ENCODE measurements around the gene ADAM12.

Gene ADAM12

GRCh38 chr10:126133906-126134656, 254.2 kb downstream of the ADAM12 start:
- no peak for DNase-seq

GRCh38 chr10:126133082-126133620, 255.1 kb downstream of the ADAM12 start:
- no peak for DNase-seq

- no peak for DNase-seq
Measured at GRCh38 chr10:126131341-126131740, 256.9 kb downstream of the ADAM12 start.

GRCh38 chr10:126130271-126130710, 258.0 kb downstream of the ADAM12 start:
- no peak for DNase-seq

DNA sequence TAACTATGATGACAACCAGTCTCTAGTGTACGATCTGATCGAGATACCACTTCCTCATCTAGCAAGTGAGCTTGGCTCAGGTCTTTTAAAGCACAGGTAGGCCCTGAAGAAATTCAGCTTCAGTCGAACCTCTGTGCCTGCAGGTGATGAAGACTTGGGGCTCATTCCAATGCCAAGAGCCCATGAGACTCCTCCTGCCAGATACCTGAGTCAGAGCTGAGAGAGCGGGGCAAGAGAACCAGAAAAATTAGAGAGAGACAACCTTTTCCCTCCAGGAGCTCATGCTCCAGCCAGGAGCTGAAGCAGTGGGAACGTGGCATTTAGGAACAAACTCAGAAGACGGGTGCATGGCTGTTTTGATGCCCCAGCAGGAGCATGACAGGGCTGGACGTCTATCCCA, 259.3 kb downstream of the ADAM12 start:
- DNase-seq, result no peak

GRCh38 chr10:126128581-126128980, 259.7 kb downstream of the ADAM12 start:
- DNase-seq, result no peak

DNA sequence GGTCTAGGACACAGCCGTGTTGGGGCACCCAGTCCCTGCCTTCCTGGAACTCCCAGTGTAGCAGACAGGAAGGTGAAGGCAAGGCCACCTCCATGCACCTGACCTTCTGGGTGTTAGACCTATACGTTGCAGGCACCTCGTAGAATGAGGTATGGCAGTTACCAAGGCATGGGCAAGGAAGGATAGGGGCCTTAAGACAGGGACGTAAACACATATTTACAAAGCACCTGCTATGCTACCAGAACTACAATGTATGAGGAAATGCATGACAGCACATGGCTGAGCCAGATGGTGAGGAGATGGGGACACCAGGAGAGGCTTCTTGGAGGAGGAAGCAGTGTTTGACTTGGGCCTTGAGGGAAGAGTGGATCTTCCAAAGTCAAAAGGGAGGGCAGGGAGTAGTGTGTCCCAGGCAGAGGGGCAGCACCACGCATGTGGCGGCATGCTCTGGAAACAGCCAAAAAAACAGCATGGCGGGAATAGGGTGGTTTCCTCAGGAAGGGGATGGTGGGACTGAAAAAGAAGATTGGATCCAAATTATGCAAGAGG, 260.7 kb downstream of the ADAM12 start:
- DNase-seq, result no peak

DNA sequence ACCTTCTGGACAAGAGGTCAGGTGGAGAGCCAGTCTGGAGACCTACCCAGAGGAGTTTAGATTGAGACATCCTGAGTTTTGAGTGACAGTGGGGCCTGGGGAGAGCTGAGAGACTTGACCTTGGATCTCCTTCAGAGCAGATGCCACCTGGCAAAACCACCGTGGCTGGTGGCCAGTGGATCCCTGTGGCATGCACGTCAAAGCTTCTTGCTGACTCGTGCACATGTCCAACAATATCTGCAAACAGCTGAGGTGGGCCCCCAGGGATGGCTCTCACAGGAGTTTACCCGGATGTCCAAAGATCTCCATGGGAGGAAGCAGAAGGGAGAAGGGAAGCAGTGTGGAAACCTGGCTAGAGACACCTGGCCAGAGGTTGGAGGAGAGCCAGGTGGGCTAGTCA, 261.4 kb downstream of the ADAM12 start:
- DNase-seq, result no peak

DNA sequence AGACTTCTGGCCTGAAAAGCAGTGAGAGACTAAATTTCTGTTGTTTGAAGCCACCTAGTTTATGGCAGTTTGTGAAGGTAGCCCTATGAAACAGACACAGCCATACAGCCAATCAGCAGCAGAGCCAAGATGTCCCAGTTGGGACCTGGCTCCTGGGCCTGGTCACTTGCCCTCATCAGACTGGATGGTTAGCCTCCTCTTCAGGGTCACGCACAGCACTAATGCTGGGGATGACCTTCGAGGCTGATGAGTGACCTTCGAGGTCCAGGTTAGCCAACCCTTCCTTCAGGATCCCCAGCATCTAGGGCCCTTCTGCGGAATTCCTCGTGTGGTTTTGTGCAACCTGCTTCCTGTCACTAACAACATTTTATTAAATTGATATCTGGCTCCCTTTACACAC, 262.3 kb downstream of the ADAM12 start:
- DNase-seq, result no peak

GRCh38 chr10:126124668-126125349, 263.5 kb downstream of the ADAM12 start:
- no peak for DNase-seq

GRCh38 chr10:126124046-126124445, 264.2 kb downstream of the ADAM12 start:
- no peak for DNase-seq

DNA sequence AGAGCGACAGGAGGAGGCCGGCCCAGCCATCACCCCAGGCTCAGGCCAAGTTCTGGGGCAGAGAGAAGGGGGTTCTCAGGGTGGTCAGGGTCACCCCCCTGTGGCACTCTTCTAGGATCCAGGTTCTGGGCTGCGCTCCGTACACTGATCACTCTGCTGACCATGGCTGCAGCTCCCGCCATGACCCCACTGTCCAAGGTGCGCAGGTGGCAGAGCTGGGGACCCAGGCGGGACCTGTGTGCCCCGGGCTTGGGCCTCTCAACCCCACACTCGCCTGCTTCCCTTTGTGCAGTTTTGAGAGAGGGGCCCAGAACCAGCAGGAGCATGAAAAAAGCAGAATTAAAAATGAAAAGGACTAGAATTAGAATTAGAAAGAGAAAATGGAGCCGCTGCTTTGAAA, 264.8 kb downstream of the ADAM12 start:
- no peak for DNase-seq

DNA sequence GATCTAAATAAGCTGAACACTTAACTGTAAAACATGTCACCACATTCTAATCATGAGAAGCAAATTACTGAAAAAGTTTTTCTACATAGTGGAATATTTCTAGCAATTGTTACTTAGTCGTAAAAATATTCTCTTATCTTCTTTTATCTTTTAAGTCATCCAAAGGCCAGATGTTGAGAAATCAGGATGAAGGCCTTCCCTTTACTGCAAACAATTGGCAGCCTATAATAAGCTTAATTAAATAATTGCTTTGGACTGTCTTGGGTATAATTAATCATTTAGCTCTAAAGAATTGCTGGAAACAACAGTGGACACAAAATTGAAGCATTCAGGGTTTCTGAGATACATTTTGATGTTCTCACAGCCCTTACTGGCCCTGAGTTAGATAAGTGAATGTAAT, 265.4 kb downstream of the ADAM12 start:
- DNase-seq, result no peak

- no peak for DNase-seq
Measured at GRCh38 chr10:126119599-126119998, 268.7 kb downstream of the ADAM12 start.

- no peak for DNase-seq
Measured at GRCh38 chr10:126118476-126118875, 269.8 kb downstream of the ADAM12 start.

DNA sequence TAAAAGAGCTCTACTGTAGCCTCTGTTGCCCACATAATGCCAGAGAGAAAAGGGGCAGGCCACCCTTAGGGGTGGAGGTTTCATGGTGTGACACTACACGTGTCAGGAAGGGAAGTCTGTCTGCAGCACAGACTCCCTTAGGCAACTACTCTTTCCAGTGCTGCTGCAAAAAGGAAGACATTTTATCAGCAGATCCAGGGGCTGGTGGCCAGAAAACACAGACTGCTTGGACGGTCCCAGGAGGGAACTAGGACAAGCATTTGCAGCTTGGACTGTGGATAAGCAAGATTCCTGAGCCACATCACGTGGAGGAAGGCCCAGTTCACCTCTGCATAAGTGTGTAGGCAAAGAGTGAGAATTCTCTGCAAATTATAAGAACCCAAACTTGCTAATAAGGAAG, 271.1 kb downstream of the ADAM12 start:
- DNase-seq, result no peak

DNA sequence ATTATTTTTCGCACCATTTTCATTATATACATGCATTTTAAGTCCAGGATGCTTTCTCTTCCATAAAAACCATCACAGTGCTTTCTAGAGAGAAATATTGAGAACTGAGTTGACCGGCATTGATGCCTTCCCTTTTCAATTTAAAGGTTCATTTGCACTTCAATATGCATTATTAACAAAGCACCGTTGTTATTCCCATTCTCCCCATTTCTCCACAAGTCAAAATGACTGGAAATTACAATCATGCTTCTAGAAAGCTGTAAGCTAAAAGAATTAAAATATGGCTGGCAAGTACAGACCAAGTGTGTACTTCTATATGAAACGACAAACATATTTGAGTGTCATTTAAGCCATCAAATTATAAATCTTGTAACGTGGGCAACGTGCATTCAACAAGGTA, 272.4 kb downstream of the ADAM12 start:
- DNase-seq, result no peak

DNA sequence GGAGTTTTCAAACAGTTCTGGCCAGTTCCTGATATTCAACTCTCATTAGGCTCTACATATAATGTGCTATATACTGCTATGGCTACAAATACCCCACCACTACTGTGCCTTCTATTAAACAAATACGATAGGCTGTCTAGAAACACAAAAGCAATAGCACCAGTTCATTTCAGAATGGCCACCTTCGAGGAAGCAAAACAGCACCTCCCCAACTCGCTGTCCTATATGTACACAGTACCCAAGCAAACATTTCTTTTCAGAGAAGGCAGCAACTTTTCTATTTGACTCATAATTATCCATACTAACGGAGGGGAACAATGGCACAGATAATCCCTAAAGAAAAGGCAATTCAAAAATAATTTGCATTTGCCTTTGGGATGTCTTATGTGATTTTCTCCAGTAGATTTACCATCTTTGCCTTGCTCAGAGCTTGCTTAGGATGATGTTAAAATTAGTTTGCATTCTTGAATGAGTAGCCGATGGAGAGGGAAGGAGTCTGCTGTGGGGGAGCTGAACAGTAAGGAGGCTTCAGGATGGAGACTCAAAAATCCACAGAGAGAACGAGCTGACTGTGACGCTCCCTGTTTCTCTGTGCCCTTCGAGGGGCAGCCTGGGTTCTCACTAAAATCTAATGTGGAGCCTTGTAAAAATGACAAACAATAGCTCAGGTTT, 273.3 kb downstream of the ADAM12 start:
- DNase-seq, result no peak

GRCh38 chr10:126111516-126111915, 276.8 kb downstream of the ADAM12 start:
- DNase-seq, result no peak

GRCh38 chr10:126110489-126111180, 277.6 kb downstream of the ADAM12 start:
- DNase-seq, result no peak

- DNase-seq, result no peak
Measured at GRCh38 chr10:126109893-126110292, 278.4 kb downstream of the ADAM12 start.

DNA sequence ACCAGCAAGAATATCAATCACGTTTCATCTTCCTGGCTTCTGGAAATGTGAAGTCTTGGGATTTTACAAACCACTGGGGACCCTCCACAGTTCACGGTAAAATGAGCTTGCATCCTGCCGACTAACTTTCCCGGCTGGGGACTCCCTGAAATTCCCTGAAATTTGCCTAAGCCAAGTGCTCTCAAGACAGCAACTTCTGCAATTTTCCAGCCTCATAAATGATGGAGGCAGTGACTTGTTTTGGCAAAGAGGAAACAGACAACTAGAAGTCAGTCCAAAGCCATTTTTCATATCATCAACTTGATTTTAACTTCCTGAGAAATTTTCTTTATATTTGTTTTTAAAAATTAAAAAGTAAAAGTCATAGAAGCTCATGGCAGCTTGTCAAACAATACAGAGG, 279.6 kb downstream of the ADAM12 start:
- no peak for DNase-seq

GRCh38 chr10:126104767-126105166, 283.5 kb downstream of the ADAM12 start:
- DNase-seq, result no peak

Measured in stimulated activated CD4-positive, alpha-beta T cell treated with anti-CD3 and anti-CD28 coated beads, Interleukin-2, amount 100 ng/mL, for 48 hours (primary cell).